NCI-H1694 treated with DMSO at 0.1 percent for 48 hours (cell line): ENCODE measurements around the gene TCEAL5.
"Not testable (repeated sequence)": the region's sequence is repeated elsewhere in the genome, so short reads cannot be mapped to it uniquely, and the experiment has no call there.

Experiments used
- DNase-seq: peaks from one replicate; lab custom pipeline; 2025; lab: John Stamatoyannopoulos, UW

Gene TCEAL5

GRCh38 chrX:103233263-103233662 is 43.3 kb downstream of the TCEAL5 start:
- no peak for DNase-seq

DNA sequence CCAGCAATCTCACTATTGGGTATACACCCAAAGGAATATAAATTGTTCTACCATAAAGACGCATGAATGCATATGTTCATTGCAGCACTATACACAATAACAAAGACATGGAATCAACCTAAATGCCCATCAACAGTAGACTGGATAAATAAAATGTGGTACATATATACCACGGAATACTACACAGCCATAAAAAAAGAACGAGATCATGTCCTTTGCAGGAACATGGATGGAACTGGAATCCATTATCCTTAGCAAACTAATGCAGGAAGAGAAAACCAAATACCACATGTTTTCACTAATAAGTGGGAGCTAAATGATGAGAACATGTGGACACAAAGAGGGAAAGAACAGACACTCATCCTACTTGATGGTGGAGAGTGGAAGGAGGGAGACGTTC is 50.6 kb downstream of the TCEAL5 start:
- not testable (repeated sequence) for DNase-seq
